Smooth muscle cell (in vitro differentiated cells): Measurements from ENCODE around the gene DGKA. TPM values are rescaled to one million over a fixed set of nuclear protein-coding genes. Genes with fewer than 3 reads are reported as not detected.

Experiments
- DNase-seq: peaks from one replicate; lab custom pipeline; 2025; ENCODE audit not compliant: unreplicated experiment; lab: John Stamatoyannopoulos, UW
- H2AFZ ChIP-seq: fragments of 200-600 bp; sonication (generic); 2 replicates; pipeline ENCODE4 v1.6.0; 2016; ENCODE audit warnings: antibody characterized with exemption, low read depth, mild to moderate bottlenecking
- H3F3A ChIP-seq: fragments of 200-600 bp; sonication (generic); 2 replicates; pipeline ENCODE4 v1.6.0; 2017; ENCODE audit warnings: antibody characterized with exemption, low read depth
- H3K27ac ChIP-seq: fragments of 200-600 bp; sonication (generic); 2 replicates; pipeline ENCODE4 v1.5.1; 2016; ENCODE audit warnings: low read depth, mild to moderate bottlenecking
- H3K27me3 ChIP-seq: fragments of 200-600 bp; sonication (generic); 2 replicates; pipeline ENCODE4 v1.6.1; 2016; ENCODE audit warnings: low read depth, mild to moderate bottlenecking
- H3K36me3 ChIP-seq: fragments of 200-600 bp; sonication (generic); 2 replicates; pipeline ENCODE4 v1.5.1; 2016; ENCODE audit warnings: low read depth
- H3K4me1 ChIP-seq: fragments of 200-600 bp; sonication (generic); 2 replicates; pipeline ENCODE4 v1.5.1; 2016; ENCODE audit warnings: low read depth
- H3K4me2 ChIP-seq: fragments of 200-600 bp; sonication (generic); 2 replicates; pipeline ENCODE4 v1.6.0; 2016; ENCODE audit warnings: mild to moderate bottlenecking
- H3K4me3 ChIP-seq: fragments of 200-600 bp; sonication (generic); 2 replicates; pipeline ENCODE4 v1.5.1; 2016; ENCODE audit warnings: mild to moderate bottlenecking
- H3K79me2 ChIP-seq: fragments of 200-600 bp; sonication (generic); 2 replicates; pipeline ENCODE4 v1.6.0; 2016; ENCODE audit warnings: low read depth, mild to moderate bottlenecking
- H3K9ac ChIP-seq: fragments of 200-600 bp; sonication (generic); 2 replicates; pipeline ENCODE4 v1.6.0; 2016; ENCODE audit warnings: low read depth
- H3K9me3 ChIP-seq: fragments of 200-600 bp; sonication (generic); replicated peaks from 2 replicates; pipeline ENCODE4 v1.5.1; 2016; ENCODE audit warnings: low read depth
- H4K20me1 ChIP-seq: fragments of 200-600 bp; sonication (generic); 2 replicates; pipeline ENCODE4 v1.6.0; 2016; ENCODE audit warnings: low read depth
- WGBS: methylation state at CpG from one replicate; pipeline ENCODE4 v1.1.7; 2016; ENCODE audit warnings: low lambda C conversion rate; 5-methylcytosine and 5-hydroxymethylcytosine counted together
- polyA plus RNA-seq: library from polyadenylated mRNA; unstranded; fragments of >200 nt; fragmentation: Nextera tagmentation; extraction: Ambion mirVana; gene quantifications from 2 replicates; pipeline ENCODE4 v1.2.1, GENCODE V29; 2016
- total RNA-seq: library from RNA; depleted of rRNA; stranded (reverse); fragments of >200 nt; gene quantifications from 2 replicates; pipeline ENCODE4 v1.2.3, GENCODE V29; 2014
- TF ChIP-seq, protein P1 (sequence below): fragments of 200-600 bp; sonication (generic); IDR thresholded peaks from 2 replicates; pipeline ENCODE4 v1.5.1; 2017; ENCODE audit warnings: borderline replicate concordance, mild to moderate bottlenecking, antibody characterized with exemption; ENCODE audit not compliant: insufficient read depth, poor library complexity, severe bottlenecking

Gene DGKA
- total and polyA plus RNA-seq, 2 experiments from 2014 or later = 66.3 to 87.1 TPM

GRCh38 chr12:55940065-55940732, 9.2 kb downstream of the DGKA start:
- Histone ChIP-seq H3K9ac (no peak overlapping the region), H3K36me3 (peaks cover 11% of the 10 kb centered on the region)

GRCh38 chr12:55942055-55942454, 11.1 kb downstream of the DGKA start:
- Histone ChIP-seq H3K79me2 (no peaks in the 10 kb centered on the region), H3K4me1 (no peaks in the 10 kb centered on the region), H3K27ac (no peak overlapping the region), H3K4me2 (no peak overlapping the region), H3K27me3 (no peaks in the 10 kb centered on the region), H4K20me1 (no peaks in the 10 kb centered on the region), H3K4me3 (no peak overlapping the region), H2AFZ (no peak overlapping the region), H3K9me3 (no peaks in the 10 kb centered on the region), H3K36me3 (peaks cover 11% of the 10 kb centered on the region), H3K9ac (no peak overlapping the region), H3F3A (no peaks in the 10 kb centered on the region)
- no peak for DNase-seq
- WGBS = 93% methylated on average over 4 of the region's 4 CpGs
- TF ChIP-seq, protein P1, sequence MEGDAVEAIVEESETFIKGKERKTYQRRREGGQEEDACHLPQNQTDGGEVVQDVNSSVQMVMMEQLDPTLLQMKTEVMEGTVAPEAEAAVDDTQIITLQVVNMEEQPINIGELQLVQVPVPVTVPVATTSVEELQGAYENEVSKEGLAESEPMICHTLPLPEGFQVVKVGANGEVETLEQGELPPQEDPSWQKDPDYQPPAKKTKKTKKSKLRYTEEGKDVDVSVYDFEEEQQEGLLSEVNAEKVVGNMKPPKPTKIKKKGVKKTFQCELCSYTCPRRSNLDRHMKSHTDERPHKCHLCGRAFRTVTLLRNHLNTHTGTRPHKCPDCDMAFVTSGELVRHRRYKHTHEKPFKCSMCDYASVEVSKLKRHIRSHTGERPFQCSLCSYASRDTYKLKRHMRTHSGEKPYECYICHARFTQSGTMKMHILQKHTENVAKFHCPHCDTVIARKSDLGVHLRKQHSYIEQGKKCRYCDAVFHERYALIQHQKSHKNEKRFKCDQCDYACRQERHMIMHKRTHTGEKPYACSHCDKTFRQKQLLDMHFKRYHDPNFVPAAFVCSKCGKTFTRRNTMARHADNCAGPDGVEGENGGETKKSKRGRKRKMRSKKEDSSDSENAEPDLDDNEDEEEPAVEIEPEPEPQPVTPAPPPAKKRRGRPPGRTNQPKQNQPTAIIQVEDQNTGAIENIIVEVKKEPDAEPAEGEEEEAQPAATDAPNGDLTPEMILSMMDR = no peak

More at GRCh38 chr12:55940065-55940732, 9.2 kb downstream of the DGKA start:
- no peak overlapping the region for H2AFZ ChIP-seq
- DNase-seq = peak; percentile 45
- TF ChIP-seq, protein P1 = peak; percentile 91
- 21% methylated on average over 18 of the region's 18 CpGs for whole genome bisulfite sequencing
- H3K4me1 ChIP-seq = no peaks in the 10 kb centered on the region
- H3K27ac ChIP-seq = no peak overlapping the region
- H3K9me3 ChIP-seq = no peaks in the 10 kb centered on the region
- H3F3A ChIP-seq = no peaks in the 10 kb centered on the region
- no peak overlapping the region for H3K4me2 ChIP-seq
- H4K20me1 ChIP-seq = no peaks in the 10 kb centered on the region
- no peaks in the 10 kb centered on the region for H3K79me2 ChIP-seq
- H3K27me3 ChIP-seq = no peaks in the 10 kb centered on the region
- H3K4me3 ChIP-seq = no peak overlapping the region

DNA sequence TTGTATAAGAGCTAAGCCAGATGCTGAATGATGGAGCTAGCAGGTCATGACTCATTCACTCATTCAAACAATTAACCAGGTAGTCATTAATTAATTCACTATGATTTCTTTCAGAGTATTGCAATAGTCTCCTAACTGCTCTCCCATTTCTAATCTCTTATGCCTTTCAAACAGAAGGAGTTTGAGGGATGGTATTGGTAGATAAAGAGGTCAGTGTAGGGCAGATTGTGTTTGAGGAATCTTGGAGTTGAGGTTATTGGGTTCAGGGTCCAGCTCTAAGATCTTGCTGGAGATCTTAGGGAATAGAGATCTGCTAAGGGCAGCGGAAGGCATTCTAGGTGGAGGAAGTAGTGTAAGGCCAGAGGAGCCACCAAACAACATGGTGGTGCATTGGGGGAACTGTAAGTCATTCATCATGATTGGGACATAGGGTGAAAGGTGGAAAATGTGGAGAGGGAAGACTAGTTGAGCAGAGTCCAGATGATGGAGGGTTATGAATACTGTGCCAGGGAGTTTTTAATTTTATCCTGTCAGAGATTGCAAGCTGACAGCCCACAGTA, 11.7 kb downstream of the DGKA start:
- Histone ChIP-seq H3F3A (no peaks in the 10 kb centered on the region), H2AFZ (no peak overlapping the region), H3K9ac (no peak overlapping the region), H4K20me1 (no peaks in the 10 kb centered on the region), H3K9me3 (no peaks in the 10 kb centered on the region), H3K36me3 (peaks cover 11% of the 10 kb centered on the region), H3K4me2 (no peak overlapping the region), H3K27me3 (no peaks in the 10 kb centered on the region), H3K4me1 (no peaks in the 10 kb centered on the region), H3K27ac (no peak overlapping the region), H3K79me2 (no peaks in the 10 kb centered on the region), H3K4me3 (no peak overlapping the region)
- DNase-seq = no peak
- TF ChIP-seq, protein P1 = no peak
- 100% methylated on average over 1 of the region's 1 CpG for WGBS

DNA sequence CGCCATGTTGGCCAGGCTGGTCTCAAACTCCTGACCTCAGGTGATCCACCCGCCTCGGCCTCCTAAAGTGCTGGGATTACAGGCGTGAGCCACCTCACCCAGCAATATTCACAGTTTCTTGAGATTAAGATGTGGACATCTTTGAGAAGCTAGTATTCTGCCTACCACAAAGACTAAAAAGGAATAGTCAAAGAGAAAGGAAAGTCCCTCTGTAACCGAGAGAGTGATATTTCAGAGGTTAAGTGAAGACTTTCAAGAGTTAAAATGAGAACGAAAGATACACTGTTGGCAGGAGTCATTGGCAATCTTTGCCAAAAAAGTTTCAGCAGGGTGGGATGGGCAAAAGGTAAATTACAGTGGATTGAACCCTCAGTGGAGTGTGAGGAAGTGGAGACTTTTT, 15.6 kb downstream of the DGKA start:
- Histone ChIP-seq H3K4me1 (no peaks in the 10 kb centered on the region), H3K4me2 (no peak overlapping the region), H3K27me3 (no peaks in the 10 kb centered on the region), H3K9ac (no peak overlapping the region), H3K9me3 (no peaks in the 10 kb centered on the region), H3F3A (no peaks in the 10 kb centered on the region), H3K79me2 (no peaks in the 10 kb centered on the region), H2AFZ (no peak overlapping the region), H4K20me1 (no peaks in the 10 kb centered on the region), H3K4me3 (no peak overlapping the region), H3K27ac (no peak overlapping the region), H3K36me3 (peaks cover 11% of the 10 kb centered on the region)
- TF ChIP-seq, protein P1 = no peak
- no peak for DNase-seq
- WGBS = 97% methylated on average over 6 of the region's 6 CpGs
